HG02938 (cell line): Measurements from ENCODE around the gene RASSF8.

Source experiments
- ATAC-seq: cut with Tn5 transposase; IDR thresholded peaks from one replicate; pipeline ENCODE4 v1.9.1; 2021; ENCODE audit warnings: mild to moderate bottlenecking, moderate library complexity; ENCODE audit not compliant: unreplicated experiment

Gene RASSF8

DNA sequence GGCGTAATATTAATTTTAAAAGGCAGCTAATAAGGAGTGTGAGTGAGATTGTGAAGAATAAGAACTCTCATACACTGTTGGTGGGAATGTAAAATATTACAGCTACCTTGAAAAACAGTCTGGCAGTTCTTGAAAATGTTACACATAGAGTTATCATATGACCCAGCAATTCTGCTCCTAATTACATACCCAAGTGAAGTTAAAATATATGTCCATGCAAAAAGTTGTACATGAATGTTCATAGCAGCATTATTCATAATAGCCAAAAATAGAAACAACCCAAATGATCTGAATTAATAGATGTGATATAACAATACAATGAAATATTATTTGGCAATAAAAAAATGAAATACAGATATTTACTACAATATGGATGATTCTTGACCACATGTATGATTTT is 68.2 kb downstream of the RASSF8 start:
- ATAC-seq = no peak

DNA sequence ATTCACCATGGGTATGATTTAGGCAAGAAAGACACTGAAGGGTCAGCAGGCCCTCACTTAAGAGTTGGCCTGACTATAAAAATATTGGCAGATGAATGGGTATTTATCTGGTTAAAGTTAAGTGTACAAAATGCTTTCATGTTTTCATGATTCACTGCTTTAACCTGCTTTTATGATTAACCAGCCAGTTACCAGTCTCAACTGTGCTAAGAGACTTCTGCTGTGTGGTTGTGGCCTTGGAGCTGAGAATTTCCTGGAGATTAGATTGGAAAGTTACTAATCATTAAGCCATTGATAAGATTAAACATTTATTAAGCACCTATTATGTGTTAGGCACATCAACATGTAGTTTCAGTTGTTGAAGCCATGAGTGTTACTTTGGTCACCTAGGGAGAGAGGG is 68.9 kb downstream of the RASSF8 start:
- ATAC-seq = no peak

DNA sequence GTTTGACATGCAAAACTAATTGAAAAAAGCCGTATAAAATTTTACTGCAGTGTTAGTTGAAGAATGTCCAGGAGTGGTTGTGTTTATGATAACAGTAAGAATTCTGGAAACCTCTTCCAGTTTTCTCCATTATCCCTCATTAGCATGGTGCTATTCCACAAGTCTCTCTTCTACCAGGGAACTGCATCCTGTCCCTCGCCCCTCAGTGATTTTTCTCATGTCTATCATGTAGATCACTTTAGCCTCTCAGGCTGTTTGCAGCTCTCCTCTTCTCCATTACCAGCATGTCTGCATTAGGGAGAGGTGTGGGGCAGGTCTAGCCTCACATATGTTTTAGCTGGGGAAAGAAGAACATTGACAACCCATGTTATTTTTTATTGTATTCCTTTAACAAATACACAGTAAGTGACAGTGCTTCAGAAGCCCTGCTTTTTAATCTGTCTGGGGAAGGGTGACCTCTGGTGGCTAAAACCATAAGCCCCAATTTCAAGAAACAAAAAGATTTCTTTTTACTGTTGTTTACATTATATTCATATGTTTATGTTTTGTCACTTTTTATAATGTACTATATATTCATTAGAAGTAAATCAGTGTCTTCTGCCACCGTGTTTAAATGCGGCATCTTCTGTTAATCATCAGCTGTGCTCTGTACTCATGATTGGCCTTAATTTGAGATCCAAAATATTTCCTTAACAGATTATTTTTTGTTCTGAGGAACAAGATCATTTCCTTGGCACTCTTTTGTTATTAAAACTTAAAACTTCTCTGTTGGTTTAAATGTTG is 70.7 kb downstream of the RASSF8 start:
- no peak for ATAC-seq

DNA sequence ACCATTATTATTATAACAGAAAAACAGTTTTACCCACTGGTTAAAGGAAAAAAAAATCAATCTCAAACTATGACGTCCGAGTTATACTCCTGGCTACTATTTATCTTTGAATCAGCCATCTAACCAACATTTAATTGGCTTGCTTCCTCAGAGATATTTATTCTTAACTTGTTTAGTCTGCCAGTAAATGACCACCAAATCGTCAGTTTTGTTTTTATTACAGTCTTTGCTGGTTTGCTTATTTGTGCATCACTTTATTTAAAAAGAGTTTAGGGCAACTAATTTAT is 71.2 kb downstream of the RASSF8 start:
- ATAC-seq = no peak

DNA sequence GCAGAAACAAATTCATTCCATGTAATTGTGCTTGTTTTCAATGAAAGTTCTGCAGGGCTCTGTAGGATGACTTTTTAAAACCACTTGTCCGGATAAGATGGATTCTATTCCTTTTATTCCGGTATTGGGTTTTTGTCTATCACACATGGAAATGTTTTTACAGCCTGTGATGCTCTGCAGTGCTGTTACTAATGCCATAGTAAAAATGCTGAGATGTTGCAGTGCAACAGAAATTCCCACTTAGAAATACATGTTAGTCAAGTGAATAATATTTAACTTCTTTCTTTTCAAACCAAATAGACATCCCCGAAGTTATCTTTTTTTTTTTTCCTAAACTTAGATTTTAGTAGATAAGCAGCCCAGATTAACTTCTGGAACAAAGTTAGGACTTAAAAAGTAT is 71.9 kb downstream of the RASSF8 start:
- ATAC-seq = no peak

DNA sequence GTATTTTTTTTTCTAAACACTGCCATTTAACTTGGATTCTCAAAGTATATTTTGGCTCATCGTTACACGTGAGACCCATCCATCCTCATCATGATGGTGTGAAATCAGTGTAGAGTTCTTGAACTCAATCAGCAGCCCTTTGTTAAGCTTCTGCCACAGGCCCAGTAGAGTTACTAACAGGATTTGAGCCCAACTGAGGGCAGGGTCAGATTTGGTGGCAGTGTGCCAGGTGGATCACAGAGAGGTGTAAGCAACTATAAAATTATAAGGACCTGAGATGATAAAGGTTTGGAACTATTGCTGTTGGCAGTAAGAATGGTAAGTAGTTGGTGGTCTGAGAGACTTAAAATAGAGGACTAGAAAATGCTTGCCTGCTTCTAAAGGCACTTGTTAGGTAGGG is 72.8 kb downstream of the RASSF8 start:
- ATAC-seq = no peak

DNA sequence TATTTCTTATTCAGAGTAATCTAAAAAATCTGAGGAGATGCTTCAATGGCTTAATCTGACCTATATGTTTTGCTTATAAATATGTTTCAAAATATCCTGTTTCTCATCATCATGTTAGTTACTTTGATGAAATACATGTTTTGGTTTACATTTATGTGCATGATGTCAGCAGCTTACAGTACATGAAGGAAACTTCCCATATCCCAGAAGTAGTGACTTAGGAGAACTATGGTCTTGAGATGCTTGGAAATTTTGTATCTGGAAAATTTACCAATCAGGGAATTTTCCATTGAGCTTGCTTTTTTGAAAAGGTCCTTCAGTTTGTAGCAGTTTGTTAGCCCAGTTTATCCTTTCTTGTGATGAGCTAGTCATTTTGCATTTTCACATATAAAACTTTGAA is 73.3 kb downstream of the RASSF8 start:
- no peak for ATAC-seq

DNA sequence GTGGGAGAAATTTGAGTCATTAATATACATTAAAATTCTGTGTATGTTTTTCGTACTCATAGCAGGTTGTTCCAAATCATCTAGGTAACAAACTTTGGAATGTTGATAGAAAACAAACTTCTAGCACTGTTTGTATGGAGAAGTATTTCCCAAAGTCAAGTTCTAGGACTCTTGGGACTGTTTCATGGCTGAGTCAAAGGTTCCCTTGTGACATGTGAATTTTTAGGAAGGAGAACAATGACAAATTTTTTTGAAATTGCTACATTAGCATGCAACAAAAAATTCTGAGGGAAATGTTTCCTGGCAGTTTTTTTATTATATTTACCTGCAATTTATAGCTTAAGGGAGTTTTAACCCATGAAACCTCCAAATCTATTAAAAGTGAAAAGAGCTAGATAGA is 73.8 kb downstream of the RASSF8 start:
- ATAC-seq = no peak

DNA sequence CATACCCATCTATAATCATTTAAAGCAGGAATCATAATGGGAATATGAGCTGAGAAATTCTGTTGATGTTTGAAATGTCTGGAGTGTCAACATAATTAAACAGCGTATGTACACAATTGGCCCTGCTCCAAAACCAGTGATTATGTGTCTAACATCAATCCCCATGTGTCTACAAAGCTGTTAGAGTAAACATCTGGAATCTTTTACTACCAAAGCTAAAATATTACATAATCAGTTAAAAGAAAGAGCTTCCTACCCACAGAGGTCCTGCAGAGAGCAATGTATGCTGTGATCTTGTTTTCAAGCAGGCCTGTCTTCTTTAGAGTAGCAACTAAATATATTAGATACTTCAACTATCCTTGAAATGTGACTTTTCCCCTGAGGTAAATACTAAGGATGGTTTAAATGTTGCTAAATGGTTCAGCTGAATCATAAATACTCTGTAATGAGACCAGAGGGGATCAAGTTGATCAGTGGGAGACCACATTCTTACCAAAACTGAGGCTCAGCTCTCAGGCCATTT is 74.3 kb downstream of the RASSF8 start:
- no peak for ATAC-seq

DNA sequence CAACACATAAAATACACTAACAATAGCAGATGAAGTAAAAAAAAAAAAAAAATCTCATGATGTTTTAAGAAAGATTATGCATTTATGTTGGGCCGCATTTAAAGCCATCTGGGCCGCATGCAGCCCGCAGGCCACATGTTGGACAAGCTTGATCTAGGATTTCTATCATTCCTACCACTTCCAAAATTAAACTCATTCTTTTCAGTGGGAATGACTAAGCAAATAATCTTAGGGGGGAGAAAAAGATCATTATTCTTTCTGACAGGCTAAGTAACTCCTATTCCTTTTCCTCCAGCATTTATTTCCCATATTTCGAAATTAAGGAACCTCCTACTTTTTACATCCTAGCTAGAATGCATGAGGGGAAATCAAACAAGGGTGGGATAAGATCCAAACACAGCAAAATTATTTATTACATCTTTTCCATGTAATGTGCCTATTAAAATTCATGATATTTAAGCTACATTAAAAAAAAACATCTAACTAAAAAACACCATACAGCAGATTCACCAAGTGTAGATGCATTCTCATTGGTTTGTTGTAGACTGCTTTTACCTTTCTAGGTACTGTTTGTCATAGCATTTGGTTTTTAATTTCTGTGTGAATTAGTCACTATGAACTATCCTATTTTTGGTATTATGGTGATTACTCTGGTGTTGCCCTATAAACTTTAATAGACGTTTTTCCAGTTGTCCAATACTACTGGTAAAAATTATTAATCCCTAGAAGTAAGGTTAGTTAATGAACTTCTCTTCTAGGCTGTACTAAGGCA is 76.1 kb downstream of the RASSF8 start:
- no peak for ATAC-seq

DNA sequence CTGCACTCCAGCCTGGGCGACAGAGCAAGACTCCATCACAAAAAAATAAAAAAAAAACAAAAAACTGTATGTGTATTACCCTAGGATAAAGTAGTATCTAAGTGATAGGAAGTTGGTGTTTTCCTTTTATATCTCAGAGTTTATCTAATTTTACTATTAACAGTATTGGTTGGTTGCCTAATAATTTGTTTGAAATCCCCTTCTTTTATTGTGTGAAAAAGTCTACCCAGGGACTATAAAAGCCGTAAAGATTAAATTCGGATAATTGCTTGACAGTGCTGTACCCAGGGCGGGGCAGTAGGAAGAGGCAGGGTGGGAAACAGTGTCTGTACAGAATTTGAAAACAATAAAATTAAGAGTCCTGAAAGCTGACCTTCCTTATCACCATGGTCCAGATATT is 78.4 kb downstream of the RASSF8 start:
- no peak for ATAC-seq

DNA sequence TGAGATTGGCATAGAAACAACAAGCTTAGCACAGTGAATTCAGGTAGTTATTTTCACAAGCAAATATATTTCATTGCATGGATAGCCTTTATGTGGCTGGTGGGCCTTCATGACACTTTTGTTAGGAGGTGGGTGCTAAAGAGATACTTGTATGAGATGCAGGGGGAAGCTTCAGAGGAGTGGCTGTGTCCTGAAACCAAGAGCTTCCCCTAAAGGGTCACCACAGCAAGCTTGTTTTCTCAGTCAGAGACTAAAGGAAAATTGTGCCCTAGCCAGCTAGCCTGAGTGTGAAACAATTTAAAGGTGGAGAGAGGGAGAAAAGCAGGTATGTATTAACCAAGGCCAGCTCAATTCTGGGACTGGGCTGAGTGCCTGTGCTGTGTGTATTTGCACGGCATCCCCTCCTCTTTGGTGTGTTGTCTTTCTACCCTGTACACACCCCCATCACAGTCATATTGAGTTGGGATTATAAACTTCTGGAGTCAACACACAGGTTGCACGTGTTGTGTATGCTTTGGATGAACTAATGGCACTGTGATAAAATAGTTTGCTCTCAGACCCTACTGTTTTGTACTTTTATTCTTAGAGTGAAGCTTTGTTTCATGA is 79.2 kb downstream of the RASSF8 start:
- no peak for ATAC-seq

DNA sequence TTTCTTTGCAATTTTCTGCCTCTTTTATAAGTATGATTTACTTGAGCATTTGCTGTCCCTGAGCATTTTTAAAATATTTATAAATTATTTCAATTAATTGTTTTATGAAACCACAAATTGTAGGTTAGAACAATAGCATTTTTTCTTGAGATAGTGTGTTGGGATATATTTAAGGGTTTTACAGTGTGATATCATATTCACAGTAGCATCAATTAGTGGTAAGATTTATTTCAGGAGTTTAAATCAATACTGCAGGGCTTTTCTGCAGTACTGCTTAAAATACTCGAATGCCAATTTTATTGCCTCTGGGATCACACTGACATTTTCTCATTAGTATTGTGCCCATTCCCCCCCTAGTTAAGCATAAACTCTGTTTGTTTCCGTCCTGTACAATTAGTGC is 84.2 kb downstream of the RASSF8 start:
- ATAC-seq = no peak

DNA sequence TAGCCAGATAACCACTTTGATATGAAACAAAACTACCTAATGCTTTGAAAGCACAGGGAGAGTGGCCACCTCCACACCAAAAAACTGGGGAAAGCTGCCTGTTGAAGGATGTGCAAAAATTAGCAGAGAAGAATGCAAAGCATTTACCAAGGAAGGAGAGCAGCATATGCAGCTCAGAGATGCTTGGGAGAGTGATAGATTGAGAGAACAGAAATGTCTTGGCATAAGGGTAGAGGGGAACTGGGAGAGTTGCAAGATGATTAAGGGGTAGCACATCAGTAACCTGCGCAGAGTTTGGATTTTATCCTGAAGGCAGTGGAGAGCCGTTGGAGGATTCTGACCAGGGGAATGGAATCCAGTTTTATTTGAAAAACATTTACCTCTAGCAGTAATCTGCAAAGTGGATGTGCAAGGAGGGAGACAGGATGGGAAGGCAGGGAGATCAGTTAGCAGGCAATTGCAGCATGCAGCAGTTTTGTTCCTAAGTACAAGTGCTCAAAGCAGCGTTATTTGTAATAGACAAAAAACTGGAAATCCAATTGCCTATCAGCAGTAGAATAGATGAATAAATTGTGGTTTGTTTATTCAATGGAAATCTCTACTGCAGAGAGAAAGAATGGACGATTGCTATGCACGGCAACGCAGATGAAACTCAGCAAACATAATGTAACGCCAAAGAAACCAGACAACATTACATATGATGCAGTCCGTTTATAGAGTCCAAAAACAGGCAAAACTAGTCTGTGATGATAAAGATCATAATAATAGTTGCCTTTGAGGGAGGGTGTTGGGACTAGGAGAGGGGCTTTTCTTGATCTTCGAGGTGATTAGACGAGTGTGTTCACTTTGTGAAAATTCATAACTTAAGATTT is 84.9 kb downstream of the RASSF8 start:
- no peak for ATAC-seq

DNA sequence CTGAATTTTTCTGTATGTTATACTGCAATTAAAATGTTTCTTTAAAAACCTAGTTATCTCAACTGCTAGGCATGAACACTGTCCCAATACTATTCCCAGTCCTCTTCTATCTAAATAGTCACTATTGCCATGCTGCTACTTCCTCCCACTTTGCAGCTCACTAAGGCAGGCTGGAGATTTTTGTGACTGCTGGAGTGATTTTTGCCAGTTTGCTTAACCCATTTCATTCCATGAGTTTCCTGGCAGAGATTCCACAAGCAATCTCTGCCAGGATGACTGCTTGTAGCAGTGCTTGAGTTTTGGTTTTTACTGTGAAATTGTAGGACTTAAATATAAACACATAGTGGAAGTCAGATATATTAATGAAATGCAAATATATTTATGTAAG is 85.5 kb downstream of the RASSF8 start:
- no peak for ATAC-seq

DNA sequence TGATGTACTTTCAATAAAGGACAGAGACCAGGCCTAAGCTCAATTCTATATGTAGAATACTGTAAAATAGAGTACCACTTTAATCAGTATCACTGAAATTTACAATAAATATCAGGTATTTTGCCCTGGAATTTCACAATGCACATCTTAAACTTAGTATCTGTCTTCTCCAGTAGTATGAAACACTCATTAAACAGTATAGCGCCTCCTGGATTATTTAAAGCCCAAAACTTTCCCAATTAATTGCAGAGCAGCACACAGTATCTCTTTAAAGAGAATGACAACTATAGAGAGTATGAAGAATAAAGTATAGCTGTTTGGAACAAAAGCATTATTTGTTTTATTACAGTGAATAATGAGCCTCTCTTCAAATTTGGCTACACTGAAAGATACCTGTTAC is 86.1 kb downstream of the RASSF8 start:
- ATAC-seq = no peak

DNA sequence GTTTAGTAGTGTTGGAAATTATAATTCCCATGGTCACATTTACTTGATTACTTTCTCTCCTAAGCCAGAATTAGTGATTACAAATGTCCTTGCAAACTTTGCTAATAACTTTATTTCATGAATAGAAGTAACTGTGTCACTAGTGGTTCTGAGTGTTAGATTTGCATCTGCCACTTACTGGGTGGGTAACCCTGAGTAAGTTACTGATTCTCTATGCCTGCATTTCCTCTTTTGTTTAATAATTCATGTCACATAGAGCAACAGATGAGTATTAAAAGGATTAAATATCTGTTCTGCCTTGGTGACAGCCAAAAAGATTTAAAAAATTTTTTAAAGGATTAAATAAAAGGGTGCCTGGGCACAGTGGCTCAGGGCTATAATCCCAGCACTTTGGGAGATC is 87.7 kb downstream of the RASSF8 start:
- ATAC-seq = no peak

DNA sequence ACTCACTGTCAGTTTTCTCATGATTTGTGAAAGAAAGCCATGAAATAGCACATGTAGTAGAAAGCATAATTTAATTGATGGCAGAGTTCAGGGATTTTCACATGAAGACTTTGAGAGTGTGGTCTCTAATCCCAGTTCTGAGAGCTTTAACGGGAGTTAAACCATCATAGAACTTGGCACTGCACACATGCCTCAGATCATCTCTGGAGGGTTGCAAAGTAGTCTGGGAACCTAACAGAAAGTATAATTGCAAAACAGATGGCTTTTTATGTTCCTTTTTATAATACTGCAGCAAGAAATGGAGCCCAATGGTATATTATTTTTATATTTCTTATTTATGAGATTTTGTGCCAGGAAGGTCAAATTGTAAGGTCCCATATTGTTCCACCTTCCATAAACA is 88.4 kb downstream of the RASSF8 start:
- no peak for ATAC-seq

DNA sequence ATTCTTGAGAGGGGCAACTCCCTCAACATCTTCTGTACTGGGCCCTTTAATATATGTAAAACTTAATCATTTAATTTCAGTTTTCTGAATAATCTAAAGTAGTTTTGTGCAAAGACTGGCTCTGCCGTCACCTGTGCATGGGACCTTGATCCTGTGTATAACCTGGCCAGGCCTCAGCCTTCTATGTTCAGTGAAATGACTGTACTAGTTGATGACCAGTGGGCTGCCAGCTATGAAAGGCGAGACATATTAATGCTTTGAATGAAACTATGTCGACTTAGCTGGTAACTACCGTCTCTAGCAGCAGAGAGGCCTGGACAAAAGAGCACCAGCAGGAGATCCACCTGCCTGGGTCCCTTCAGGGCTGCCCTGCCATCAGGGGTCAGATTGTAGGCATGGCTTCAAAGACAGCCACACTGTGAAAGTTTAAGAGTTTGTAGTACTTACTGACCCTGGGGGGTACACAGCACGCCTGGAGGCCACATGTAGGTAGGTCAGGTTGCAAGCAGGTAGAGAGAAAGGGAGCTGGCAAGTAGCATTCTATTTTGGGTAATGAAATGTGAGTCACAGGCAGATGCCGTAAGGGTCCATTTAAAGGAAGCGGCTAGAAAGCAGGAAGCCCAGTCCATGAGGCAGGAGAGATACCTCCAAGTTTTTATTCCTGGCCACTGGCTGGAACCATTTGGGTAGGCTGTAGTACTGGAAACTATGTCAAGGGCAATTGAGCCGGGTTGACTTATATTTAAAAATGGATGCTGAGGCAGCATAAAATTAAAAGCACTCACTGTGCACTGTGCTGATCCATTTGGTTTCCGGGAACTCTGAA is 89.1 kb downstream of the RASSF8 start:
- no peak for ATAC-seq

DNA sequence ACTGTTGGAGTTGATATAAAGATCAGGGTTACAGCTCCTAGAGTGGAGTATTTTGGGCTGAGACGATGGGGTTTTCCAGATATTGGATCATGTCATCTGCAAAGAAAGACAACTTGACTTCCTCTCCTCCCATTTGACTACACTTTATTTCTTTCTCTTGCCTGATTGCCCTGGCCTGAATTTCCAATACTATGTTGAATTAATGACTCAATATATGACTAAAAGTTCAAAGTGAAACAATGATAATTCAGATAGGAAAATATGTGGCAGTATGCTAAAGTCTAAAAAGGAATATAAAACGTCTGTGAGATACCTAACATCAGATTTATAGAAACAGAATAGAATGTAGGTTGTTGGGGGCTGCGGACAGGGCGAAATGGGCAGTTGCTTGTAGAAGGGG is 94.2 kb downstream of the RASSF8 start:
- no peak for ATAC-seq
